WTC11 (cell line): ENCODE results near the gene PLCL2. TPM values are rescaled to one million over a fixed set of nuclear protein-coding genes. Genes with fewer than 3 reads are reported as not detected.
"Not testable (repeated sequence)": the region's sequence is repeated elsewhere in the genome, so short reads cannot be mapped to it uniquely, and the experiment has no call there.

ENCODE experiments used
- ATAC-seq: fragments of 200-7000 bp; cut with Tn5 transposase; 2 replicates; pipeline ENCODE4 v1.10.0; 2021; ENCODE audit warnings: mild to moderate bottlenecking, moderate library complexity
- CTCF ChIA-PET: fragments of 300-600 bp; sonication (Branson Sonifier 250); formaldehyde crosslinking; loops from one replicate; lab custom pipeline; 2021; ENCODE audit warnings: antibody characterized with exemption; lab: Charles Lee
- POLR2A ChIA-PET: fragments of 350-600 bp; sonication (Branson Sonifier 250); formaldehyde crosslinking; loops from one replicate; lab custom pipeline; 2021; ENCODE audit warnings: antibody characterized with exemption; lab: Charles Lee
- DNase-seq: peaks from one replicate; pipeline ENCODE4 v3.0.0; 2021; ENCODE audit warnings: low spot score
- H3K27ac Mint-ChIP-seq: 2 replicates; pipeline ENCODE4 v1.8.0; 2021; ENCODE audit warnings: mixed read lengths
- H3K27me3 Mint-ChIP-seq: 2 replicates; pipeline ENCODE4 v1.8.0; 2021; ENCODE audit warnings: low read depth, mild to moderate bottlenecking, moderate library complexity, mixed read lengths
- H3K36me3 Mint-ChIP-seq: 2 replicates; pipeline ENCODE4 v1.8.0; 2021; ENCODE audit warnings: mixed read lengths
- H3K4me1 Mint-ChIP-seq: 2 replicates; pipeline ENCODE4 v1.8.0; 2022; ENCODE audit warnings: mixed read lengths
- H3K4me3 Mint-ChIP-seq: 2 replicates; pipeline ENCODE4 v1.8.0; 2021; ENCODE audit warnings: mild to moderate bottlenecking, moderate library complexity, mixed read lengths
- H3K9me3 Mint-ChIP-seq: 2 replicates; pipeline ENCODE4 v1.8.0; 2021; ENCODE audit warnings: mixed read lengths
- CREB1 ChIP-seq: sonication (generic); formaldehyde crosslinking; IDR thresholded peaks from 2 replicates; pipeline ENCODE4 v1.8.0; 2023; ENCODE audit warnings: mild to moderate bottlenecking, missing genetic modification reagents
- CREM ChIP-seq: sonication (generic); formaldehyde crosslinking; IDR thresholded peaks from 2 replicates; pipeline ENCODE4 v1.8.1; 2022; ENCODE audit warnings: mild to moderate bottlenecking, missing genetic modification reagents, moderate library complexity
- ESRRA ChIP-seq: sonication (generic); formaldehyde crosslinking; IDR thresholded peaks from 2 replicates; pipeline ENCODE4 v1.8.1; 2022; ENCODE audit warnings: mild to moderate bottlenecking, missing genetic modification reagents, borderline replicate concordance
- ETV6 ChIP-seq: sonication (generic); formaldehyde crosslinking; IDR thresholded peaks from 2 replicates; pipeline ENCODE4 v1.8.1; 2022; ENCODE audit warnings: mild to moderate bottlenecking, missing genetic modification reagents
- GABPB1 ChIP-seq: sonication (generic); formaldehyde crosslinking; IDR thresholded peaks from 2 replicates; pipeline ENCODE4 v1.8.1; 2023; ENCODE audit warnings: mild to moderate bottlenecking, missing genetic modification reagents
- GRHL2 ChIP-seq: fragments of 250-450 bp; sonication (Bioruptor Pico); IDR thresholded peaks from 2 replicates; pipeline ENCODE4 v1.8.0; 2022; ENCODE audit warnings: mild to moderate bottlenecking, moderate library complexity; ENCODE audit not compliant: insufficient replicate concordance, severe bottlenecking
- HMGA2 ChIP-seq: fragments of 250-450 bp; sonication (Bioruptor Pico); IDR thresholded peaks from 2 replicates; pipeline ENCODE4 v1.4.0; 2021; ENCODE audit warnings: mild to moderate bottlenecking, moderate library complexity
- OVOL2 ChIP-seq: fragments of 250-450 bp; sonication (Bioruptor Pico); IDR thresholded peaks from 2 replicates; pipeline ENCODE4 v1.9.0; 2021; ENCODE audit warnings: mild to moderate bottlenecking, borderline replicate concordance
- RORB ChIP-seq: fragments of 250-450 bp; sonication (Bioruptor Pico); IDR thresholded peaks from 2 replicates; pipeline ENCODE4 v1.9.0; 2021; ENCODE audit warnings: mild to moderate bottlenecking
- TEAD4 ChIP-seq: sonication (generic); formaldehyde crosslinking; IDR thresholded peaks from 2 replicates; pipeline ENCODE4 v1.8.0; 2022; ENCODE audit warnings: mild to moderate bottlenecking, missing genetic modification reagents
- ZNF219 ChIP-seq: sonication (generic); formaldehyde crosslinking; IDR thresholded peaks from 2 replicates; pipeline ENCODE4 v1.8.0; 2023; ENCODE audit warnings: missing genetic modification reagents, mild to moderate bottlenecking, borderline replicate concordance
- total RNA-seq: library from RNA; stranded (reverse); gene quantifications from 3 replicates; pipeline ENCODE4 v1.2.3, GENCODE V29; 2021
- TF ChIP-seq, protein P1 (sequence below): sonication (generic); formaldehyde crosslinking; IDR thresholded peaks from 2 replicates; pipeline ENCODE4 v1.8.0; 2022; ENCODE audit warnings: mild to moderate bottlenecking, missing genetic modification reagents
- TF ChIP-seq, protein P2 (sequence below): sonication (generic); formaldehyde crosslinking; IDR thresholded peaks from 2 replicates; pipeline ENCODE4 v1.8.0; 2023; ENCODE audit warnings: missing genetic modification reagents
- TF ChIP-seq, protein P3 (sequence below): sonication (generic); formaldehyde crosslinking; IDR thresholded peaks from 2 replicates; pipeline ENCODE4 v1.8.1; 2023; ENCODE audit warnings: mild to moderate bottlenecking, missing genetic modification reagents
- TF ChIP-seq, protein P4 (sequence below): sonication (generic); formaldehyde crosslinking; IDR thresholded peaks from 2 replicates; pipeline ENCODE4 v1.8.0; 2022; ENCODE audit warnings: mild to moderate bottlenecking, missing genetic modification reagents
- TF ChIP-seq, protein P5 (sequence below): sonication (generic); formaldehyde crosslinking; IDR thresholded peaks from 2 replicates; pipeline ENCODE4 v1.8.1; 2023; ENCODE audit warnings: mild to moderate bottlenecking, moderate library complexity, missing genetic modification reagents
- TF ChIP-seq, protein P6 (sequence below): fragments of 250-450 bp; sonication (Bioruptor Pico); IDR thresholded peaks from 2 replicates; pipeline ENCODE4 v1.9.0; 2021; ENCODE audit warnings: mild to moderate bottlenecking, borderline replicate concordance

Gene PLCL2
- total RNA-seq, 1 experiment from 2014 or later = 11.8 TPM

DNA sequence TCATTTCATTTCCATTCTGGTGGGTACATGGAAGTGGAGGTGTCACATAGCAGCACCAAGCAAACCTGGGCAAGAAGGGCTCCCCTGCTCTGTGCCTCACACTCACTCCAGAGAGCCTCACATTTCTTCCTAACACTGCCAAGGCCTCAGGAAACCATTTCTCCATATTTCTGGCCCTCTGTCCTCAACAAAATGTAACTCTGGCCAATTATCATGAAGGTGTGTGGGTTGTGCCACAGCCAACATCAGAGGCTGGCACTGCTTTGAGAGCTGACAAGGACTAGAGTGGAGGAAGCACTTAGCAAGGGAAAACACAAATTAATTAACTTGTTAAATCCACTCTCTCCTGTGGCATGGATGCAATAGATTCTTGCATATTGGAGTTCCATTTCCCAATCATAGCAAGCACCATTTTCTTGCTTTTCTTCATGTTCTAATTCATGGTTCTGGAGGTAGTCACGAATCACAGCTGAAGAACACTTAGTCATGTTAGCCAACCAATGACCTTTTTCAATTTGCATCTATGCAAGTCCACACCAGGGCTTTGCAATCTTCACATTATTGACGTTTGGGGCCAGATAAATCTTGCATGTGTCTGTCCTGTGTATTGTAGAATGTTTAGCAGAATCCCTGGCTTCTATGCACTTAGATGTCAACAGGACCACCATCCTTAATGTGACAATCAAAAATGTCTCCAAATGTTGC is 241.1 kb downstream of the PLCL2 start:
- ChIA-PET POLR2A (no interaction called here), CTCF (no interaction called here)
- Mint-ChIP-seq H3K27ac (no peak overlapping the region), H3K4me1 (no peaks in the 10 kb centered on the region), H3K9me3 (peaks cover 41% of the 10 kb centered on the region), H3K36me3 (peaks cover 12% of the 10 kb centered on the region), H3K27me3 (no peaks in the 10 kb centered on the region), H3K4me3 (no peak overlapping the region)
- ATAC-seq (no peak), DNase-seq (no peak)
- no peak for TF ChIP-seq ESRRA (CRISPR knock-in tag)
- TF ChIP-seq, protein P1, sequence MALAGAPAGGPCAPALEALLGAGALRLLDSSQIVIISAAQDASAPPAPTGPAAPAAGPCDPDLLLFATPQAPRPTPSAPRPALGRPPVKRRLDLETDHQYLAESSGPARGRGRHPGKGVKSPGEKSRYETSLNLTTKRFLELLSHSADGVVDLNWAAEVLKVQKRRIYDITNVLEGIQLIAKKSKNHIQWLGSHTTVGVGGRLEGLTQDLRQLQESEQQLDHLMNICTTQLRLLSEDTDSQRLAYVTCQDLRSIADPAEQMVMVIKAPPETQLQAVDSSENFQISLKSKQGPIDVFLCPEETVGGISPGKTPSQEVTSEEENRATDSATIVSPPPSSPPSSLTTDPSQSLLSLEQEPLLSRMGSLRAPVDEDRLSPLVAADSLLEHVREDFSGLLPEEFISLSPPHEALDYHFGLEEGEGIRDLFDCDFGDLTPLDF (CRISPR knock-in tag) = no peak
- TF ChIP-seq OVOL2 (CRISPR knock-in tag) = no peak
- TF ChIP-seq CREM (CRISPR knock-in tag) = no peak
- TF ChIP-seq, protein P2, sequence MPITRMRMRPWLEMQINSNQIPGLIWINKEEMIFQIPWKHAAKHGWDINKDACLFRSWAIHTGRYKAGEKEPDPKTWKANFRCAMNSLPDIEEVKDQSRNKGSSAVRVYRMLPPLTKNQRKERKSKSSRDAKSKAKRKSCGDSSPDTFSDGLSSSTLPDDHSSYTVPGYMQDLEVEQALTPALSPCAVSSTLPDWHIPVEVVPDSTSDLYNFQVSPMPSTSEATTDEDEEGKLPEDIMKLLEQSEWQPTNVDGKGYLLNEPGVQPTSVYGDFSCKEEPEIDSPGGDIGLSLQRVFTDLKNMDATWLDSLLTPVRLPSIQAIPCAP (CRISPR knock-in tag) = no peak
- TF ChIP-seq, protein P3, sequence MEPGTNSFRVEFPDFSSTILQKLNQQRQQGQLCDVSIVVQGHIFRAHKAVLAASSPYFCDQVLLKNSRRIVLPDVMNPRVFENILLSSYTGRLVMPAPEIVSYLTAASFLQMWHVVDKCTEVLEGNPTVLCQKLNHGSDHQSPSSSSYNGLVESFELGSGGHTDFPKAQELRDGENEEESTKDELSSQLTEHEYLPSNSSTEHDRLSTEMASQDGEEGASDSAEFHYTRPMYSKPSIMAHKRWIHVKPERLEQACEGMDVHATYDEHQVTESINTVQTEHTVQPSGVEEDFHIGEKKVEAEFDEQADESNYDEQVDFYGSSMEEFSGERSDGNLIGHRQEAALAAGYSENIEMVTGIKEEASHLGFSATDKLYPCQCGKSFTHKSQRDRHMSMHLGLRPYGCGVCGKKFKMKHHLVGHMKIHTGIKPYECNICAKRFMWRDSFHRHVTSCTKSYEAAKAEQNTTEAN (CRISPR knock-in tag) = no peak
- TF ChIP-seq, protein P4, sequence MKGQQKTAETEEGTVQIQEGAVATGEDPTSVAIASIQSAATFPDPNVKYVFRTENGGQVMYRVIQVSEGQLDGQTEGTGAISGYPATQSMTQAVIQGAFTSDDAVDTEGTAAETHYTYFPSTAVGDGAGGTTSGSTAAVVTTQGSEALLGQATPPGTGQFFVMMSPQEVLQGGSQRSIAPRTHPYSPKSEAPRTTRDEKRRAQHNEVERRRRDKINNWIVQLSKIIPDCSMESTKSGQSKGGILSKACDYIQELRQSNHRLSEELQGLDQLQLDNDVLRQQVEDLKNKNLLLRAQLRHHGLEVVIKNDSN = no peak
- no peak for TF ChIP-seq ETV6 (CRISPR knock-in tag)
- no peak for TF ChIP-seq GRHL2
- no peak for TF ChIP-seq GABPB1 (CRISPR knock-in tag)
- no peak for TF ChIP-seq RORB (CRISPR knock-in tag)
- TF ChIP-seq HMGA2 (CRISPR knock-in tag) = no peak
- no peak for TF ChIP-seq ZNF219 (CRISPR knock-in tag)
- TF ChIP-seq CREB1 (CRISPR knock-in tag) = no peak
- no peak for TF ChIP-seq TEAD4
- TF ChIP-seq, protein P5, sequence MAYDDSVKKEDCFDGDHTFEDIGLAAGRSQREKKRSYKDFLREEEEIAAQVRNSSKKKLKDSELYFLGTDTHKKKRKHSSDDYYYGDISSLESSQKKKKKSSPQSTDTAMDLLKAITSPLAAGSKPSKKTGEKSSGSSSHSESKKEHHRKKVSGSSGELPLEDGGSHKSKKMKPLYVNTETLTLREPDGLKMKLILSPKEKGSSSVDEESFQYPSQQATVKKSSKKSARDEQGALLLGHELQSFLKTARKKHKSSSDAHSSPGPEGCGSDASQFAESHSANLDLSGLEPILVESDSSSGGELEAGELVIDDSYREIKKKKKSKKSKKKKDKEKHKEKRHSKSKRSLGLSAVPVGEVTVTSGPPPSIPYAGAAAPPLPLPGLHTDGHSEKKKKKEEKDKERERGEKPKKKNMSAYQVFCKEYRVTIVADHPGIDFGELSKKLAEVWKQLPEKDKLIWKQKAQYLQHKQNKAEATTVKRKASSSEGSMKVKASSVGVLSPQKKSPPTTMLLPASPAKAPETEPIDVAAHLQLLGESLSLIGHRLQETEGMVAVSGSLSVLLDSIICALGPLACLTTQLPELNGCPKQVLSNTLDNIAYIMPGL (CRISPR knock-in tag) = no peak
- TF ChIP-seq, protein P6, sequence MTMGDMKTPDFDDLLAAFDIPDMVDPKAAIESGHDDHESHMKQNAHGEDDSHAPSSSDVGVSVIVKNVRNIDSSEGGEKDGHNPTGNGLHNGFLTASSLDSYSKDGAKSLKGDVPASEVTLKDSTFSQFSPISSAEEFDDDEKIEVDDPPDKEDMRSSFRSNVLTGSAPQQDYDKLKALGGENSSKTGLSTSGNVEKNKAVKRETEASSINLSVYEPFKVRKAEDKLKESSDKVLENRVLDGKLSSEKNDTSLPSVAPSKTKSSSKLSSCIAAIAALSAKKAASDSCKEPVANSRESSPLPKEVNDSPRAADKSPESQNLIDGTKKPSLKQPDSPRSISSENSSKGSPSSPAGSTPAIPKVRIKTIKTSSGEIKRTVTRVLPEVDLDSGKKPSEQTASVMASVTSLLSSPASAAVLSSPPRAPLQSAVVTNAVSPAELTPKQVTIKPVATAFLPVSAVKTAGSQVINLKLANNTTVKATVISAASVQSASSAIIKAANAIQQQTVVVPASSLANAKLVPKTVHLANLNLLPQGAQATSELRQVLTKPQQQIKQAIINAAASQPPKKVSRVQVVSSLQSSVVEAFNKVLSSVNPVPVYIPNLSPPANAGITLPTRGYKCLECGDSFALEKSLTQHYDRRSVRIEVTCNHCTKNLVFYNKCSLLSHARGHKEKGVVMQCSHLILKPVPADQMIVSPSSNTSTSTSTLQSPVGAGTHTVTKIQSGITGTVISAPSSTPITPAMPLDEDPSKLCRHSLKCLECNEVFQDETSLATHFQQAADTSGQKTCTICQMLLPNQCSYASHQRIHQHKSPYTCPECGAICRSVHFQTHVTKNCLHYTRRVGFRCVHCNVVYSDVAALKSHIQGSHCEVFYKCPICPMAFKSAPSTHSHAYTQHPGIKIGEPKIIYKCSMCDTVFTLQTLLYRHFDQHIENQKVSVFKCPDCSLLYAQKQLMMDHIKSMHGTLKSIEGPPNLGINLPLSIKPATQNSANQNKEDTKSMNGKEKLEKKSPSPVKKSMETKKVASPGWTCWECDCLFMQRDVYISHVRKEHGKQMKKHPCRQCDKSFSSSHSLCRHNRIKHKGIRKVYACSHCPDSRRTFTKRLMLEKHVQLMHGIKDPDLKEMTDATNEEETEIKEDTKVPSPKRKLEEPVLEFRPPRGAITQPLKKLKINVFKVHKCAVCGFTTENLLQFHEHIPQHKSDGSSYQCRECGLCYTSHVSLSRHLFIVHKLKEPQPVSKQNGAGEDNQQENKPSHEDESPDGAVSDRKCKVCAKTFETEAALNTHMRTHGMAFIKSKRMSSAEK (CRISPR knock-in tag) = no peak

DNA sequence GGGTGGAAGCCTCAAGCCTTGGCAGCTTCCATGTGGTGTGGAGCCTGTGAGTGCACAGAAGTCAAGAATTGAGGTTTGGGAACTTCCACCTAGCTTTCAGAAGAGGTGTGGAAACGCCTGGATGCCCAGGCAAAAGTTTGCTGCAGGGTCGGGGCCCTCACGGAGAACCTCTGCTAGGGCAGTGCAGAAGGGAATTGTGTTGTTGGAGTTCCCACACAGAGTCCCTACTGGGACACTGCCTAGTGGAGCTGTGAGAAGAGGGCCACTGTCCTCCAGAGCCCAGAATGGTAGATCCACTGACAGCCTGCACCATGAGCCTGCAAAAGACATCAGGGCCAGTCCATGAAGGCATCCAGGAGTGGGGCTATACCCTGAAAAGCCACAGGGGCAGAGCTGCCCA is 243.9 kb downstream of the PLCL2 start:
- CTCF ChIA-PET, H3K27ac Mint-ChIP-seq, H3K4me3 Mint-ChIP-seq, DNase-seq, POLR2A ChIA-PET, H3K27me3 Mint-ChIP-seq, ATAC-seq, H3K36me3 Mint-ChIP-seq, H3K4me1 Mint-ChIP-seq: not testable (repeated sequence)
- peaks cover 28% of the 10 kb centered on the region for H3K9me3 Mint-ChIP-seq
